ENCODE data around the gene MCOLN2.

The MCOLN2 gene

GRCh38 chr1:84890566-84890965, 106.3 kb downstream of the MCOLN2 start:
- DNase-seq = no peak

GRCh38 chr1:84889437-84889836, 107.5 kb downstream of the MCOLN2 start:
- no peak for DNase-seq

GRCh38 chr1:84888753-84889152, 108.2 kb downstream of the MCOLN2 start:
- no peak for DNase-seq

- no peak for DNase-seq
Measured at GRCh38 chr1:84887261-84887934, 109.5 kb downstream of the MCOLN2 start.

GRCh38 chr1:84885469-84885868, 111.4 kb downstream of the MCOLN2 start:
- no peak for DNase-seq

- no peak for DNase-seq
Measured at GRCh38 chr1:84884671-84885389, 112.1 kb downstream of the MCOLN2 start.

- DNase-seq = no peak
Measured at GRCh38 chr1:84883286-84883685, 113.6 kb downstream of the MCOLN2 start.

- no peak for DNase-seq
Measured at GRCh38 chr1:84877592-84877991, 119.3 kb downstream of the MCOLN2 start.

GRCh38 chr1:84876353-84876752, 120.6 kb downstream of the MCOLN2 start:
- no peak for DNase-seq
